Measurements from ENCODE around the gene BMP2. TPM values are rescaled to one million over a fixed set of nuclear protein-coding genes. Genes with fewer than 3 reads are reported as not detected.

Gene BMP2
- total and polyA plus RNA-seq, 7 donors, result 2.6 to 15.0 (median 3.2) TPM

DNA sequence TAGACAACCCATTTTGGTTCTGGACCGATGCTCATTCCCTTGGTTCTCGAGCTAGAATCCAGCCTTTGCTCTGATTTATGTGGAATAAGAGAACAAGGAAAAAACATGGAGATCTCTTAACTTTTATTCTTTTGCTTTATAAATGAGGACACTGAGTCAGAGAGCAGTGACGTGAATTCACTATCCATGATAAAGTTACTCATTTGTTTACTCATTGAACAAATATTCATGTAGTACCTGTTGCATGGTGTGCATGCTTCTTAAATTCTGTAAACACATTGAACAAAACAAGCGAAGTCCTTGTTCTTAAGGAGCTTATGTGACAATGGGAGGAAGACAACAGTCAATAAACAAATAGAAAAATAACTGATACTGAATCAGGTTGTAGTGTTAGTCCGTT lies 56.9 kb downstream of the BMP2 start:
- intact Hi-C loops (cut with DNase I), result no loop called here
- 86 to 87% methylated on average over 5 of the region's 5 CpGs for WGBS, 2 donors
- H3K9me3 ChIP-seq, result no peaks in the 10 kb centered on the region
- no peak for DNase-seq
- no peak overlapping the region for H3K4me3 ChIP-seq
- TF ChIP-seq, protein P1, sequence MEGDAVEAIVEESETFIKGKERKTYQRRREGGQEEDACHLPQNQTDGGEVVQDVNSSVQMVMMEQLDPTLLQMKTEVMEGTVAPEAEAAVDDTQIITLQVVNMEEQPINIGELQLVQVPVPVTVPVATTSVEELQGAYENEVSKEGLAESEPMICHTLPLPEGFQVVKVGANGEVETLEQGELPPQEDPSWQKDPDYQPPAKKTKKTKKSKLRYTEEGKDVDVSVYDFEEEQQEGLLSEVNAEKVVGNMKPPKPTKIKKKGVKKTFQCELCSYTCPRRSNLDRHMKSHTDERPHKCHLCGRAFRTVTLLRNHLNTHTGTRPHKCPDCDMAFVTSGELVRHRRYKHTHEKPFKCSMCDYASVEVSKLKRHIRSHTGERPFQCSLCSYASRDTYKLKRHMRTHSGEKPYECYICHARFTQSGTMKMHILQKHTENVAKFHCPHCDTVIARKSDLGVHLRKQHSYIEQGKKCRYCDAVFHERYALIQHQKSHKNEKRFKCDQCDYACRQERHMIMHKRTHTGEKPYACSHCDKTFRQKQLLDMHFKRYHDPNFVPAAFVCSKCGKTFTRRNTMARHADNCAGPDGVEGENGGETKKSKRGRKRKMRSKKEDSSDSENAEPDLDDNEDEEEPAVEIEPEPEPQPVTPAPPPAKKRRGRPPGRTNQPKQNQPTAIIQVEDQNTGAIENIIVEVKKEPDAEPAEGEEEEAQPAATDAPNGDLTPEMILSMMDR (IDR thresholded peaks at IDR 0.05), result no peak
- TF ChIP-seq POLR2AphosphoS5 (IDR thresholded peaks at IDR 0.05) (no peak), POLR2A (IDR thresholded peaks at IDR 0.05) (no peak), EP300 (IDR thresholded peaks at IDR 0.05) (no peak)
- no peaks in the 10 kb centered on the region for H3K36me3 ChIP-seq
- H3K27ac ChIP-seq, result no peak overlapping the region
- H3K27me3 ChIP-seq, result no peaks in the 10 kb centered on the region
- no peaks in the 10 kb centered on the region for H3K4me1 ChIP-seq

DNA sequence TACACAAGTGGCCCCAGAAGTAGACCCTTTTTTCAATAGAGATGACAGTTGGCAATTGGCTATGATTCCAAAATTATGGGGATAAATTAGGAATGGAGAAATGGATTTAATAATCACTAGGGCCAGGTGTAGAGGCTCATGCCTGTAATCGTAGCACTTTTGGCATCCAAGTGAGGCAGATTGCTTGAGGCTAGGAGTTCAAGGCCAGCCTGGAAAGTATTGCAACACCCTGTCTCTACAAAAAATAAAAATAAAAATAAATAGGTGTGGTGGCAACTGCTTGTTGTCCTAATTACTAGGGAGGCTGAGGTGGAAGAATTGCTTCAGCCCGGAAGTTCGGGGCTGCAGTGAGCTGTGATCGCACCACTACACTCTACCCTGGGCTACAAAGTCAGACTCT lies 60.0 kb downstream of the BMP2 start:
- no peak overlapping the region for H3K4me3 ChIP-seq
- H3K27ac ChIP-seq, result no peak overlapping the region
- no peak for DNase-seq
- no peaks in the 10 kb centered on the region for H3K36me3 ChIP-seq
- no peak for TF ChIP-seq EP300 (IDR thresholded peaks at IDR 0.05)
- TF ChIP-seq, protein P1 (IDR thresholded peaks at IDR 0.05), result no peak
- no peak for TF ChIP-seq POLR2A (IDR thresholded peaks at IDR 0.05)
- TF ChIP-seq POLR2AphosphoS5 (IDR thresholded peaks at IDR 0.05), result no peak
- WGBS, 2 donors, result 81 to 93% methylated on average over 4 of the region's 4 CpGs
- H3K9me3 ChIP-seq, result no peaks in the 10 kb centered on the region
- intact Hi-C loops (cut with DNase I), result no loop called here
- no peaks in the 10 kb centered on the region for H3K27me3 ChIP-seq
- no peaks in the 10 kb centered on the region for H3K4me1 ChIP-seq

DNA sequence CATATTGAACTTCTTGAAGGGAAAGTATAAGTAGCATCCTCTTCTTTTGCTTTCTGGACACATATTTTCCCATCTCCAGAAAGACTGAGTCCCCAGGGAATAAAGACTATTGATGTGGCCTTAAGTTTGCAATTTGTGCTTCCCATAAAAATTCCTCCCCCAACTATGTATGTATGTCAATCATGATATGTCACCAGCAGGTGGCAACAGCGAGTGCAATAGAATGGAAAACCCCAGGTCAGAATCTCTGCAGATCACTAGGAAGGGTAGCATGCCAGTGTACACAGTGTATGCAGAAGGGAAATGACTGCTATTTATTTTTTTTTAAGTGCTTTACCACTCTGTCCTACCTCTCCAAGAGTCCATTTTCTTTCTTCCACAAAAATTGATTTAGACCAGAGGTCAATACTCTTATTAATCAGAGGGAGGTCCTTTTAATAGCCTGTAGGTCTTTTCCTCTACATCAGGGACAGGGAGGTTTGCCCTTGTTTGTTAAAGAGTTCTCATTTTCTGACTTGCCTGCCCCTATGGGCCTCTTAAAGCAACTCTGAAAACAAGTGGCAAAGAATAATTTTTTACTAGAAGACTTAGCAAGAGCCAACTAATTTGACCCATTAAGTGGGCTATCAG lies 61.4 kb downstream of the BMP2 start:
- DNase-seq, result no peak
- no peak for TF ChIP-seq EP300 (IDR thresholded peaks at IDR 0.05)
- TF ChIP-seq, protein P1 (IDR thresholded peaks at IDR 0.05), result peak in 3 of 4 experiments; percentile 28 to 48 (median 38)
- H3K9me3 ChIP-seq, result no peaks in the 10 kb centered on the region
- intact Hi-C loops (cut with DNase I), result no loop called here
- H3K4me3 ChIP-seq, result no peak overlapping the region
- 0 to 2% methylated on average over 1 of the region's 1 CpG for WGBS, 2 donors
- no peaks in the 10 kb centered on the region for H3K4me1 ChIP-seq
- no peaks in the 10 kb centered on the region for H3K36me3 ChIP-seq
- no peak overlapping the region for H3K27ac ChIP-seq
- H3K27me3 ChIP-seq, result no peaks in the 10 kb centered on the region

DNA sequence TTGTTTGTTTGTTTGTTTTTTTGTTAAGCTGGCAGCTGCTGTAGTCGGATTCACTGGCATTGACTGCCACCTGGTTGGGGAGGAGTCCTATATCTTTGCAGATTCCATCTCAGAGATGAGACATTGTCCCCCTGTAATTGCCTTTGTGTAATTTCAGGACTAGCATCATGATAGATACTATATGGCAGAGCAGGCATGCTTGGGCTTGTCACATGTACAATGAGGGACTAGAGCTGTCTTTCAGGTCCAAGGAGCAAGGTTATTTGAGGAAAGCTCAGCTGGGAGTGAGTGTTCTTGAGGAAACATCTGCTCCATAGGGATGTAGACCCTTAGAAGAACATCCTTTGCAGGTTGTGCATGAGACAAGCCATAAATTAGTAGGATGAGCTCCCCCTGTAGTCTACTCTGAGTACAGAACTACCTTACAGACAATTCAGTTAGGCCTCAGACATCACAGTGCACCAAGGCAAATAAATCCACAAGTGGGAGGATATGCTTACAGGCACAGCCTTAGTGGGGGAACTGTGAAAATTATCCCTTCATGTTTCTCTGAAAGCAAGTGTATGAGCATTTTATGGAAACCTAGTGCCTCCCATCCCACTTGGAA lies 62.1 kb downstream of the BMP2 start:
- H3K27ac ChIP-seq, result no peak overlapping the region
- WGBS, 2 donors, result 64 to 72% methylated on average over 1 of the region's 1 CpG

More for the DNA sequence above, 62.1 kb downstream of the BMP2 start:
- DNase-seq, result no peak
- TF ChIP-seq POLR2AphosphoS5 (IDR thresholded peaks at IDR 0.05) (no peak), POLR2A (IDR thresholded peaks at IDR 0.05) (no peak), EP300 (IDR thresholded peaks at IDR 0.05) (no peak)
- TF ChIP-seq, protein P1 (IDR thresholded peaks at IDR 0.05), result no peak
- no peaks in the 10 kb centered on the region for H3K4me1 ChIP-seq
- H3K36me3 ChIP-seq, result no peaks in the 10 kb centered on the region
- H3K4me3 ChIP-seq, result no peak overlapping the region
- H3K27me3 ChIP-seq, result no peaks in the 10 kb centered on the region
- intact Hi-C loops (cut with DNase I), result loop anchor here (5.0 kb wide), 1 partner anchor 1028 kb away; no protein-coding TSS in a partner anchor
- H3K9me3 ChIP-seq, result no peaks in the 10 kb centered on the region
